Retinal pigment epithelial cell (primary cell): ENCODE data around the gene TSHZ3.

Source experiments
- DNase-seq: peaks from one replicate; pipeline ENCODE4 v3.0.0-alpha.2; 2010; ENCODE audit warnings: low read depth
- H3K4me3 ChIP-seq: 2 replicates; pipeline ENCODE4 v1.5.1; 2011; ENCODE audit warnings: mild to moderate bottlenecking, low read length, control low read depth, moderate library complexity
- TF ChIP-seq, protein P1 (sequence below): conservative IDR thresholded peaks from 2 replicates; pipeline ENCODE4 v1.5.1; 2011; ENCODE audit warnings: low read depth, low read length, control low read depth, inconsistent platforms

Gene TSHZ3

DNA sequence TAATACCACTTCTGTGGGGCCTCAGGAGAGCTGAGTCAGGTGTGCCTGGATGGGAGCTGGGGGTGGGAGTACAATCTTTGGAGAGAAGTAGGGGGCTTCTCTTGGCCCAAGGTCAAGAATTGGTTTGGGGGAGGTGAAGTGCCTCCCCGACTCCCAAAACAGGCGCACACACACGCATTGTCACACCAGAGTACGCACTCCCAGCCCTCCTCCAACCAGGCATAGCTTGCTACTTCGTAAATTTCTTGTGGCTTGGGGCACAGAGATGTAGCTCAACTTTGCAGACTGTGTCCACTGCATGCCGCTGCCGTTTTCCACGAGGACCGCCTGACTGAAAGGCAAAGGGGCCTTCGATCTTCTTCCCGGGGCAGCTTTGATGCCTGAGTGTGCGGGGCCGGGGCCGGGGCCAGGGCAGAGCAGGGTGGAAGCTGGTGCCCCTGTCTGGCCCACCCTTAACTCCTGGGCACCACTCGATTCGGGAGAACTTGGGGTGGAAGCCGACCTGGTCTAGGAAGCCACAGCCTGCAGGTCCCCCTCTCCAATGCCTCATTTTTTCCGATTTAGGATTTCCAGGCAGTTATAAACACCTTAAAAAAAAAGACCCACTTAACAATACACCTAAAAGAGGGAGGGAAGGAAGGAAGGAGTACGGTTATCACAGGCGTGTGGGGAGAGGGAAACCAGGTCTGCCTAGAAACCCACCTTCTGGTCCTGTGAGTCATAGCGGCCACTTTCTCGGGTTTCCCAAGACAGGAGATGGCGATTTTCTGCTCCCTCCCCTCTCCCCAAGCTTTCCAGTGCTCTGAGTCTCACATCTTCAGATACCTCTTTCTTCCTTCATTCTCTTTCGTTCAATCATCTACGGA lies 5.8 kb upstream of the TSHZ3 start:
- DNase-seq = no peak
- no peak overlapping the region for H3K4me3 ChIP-seq
- TF ChIP-seq, protein P1, sequence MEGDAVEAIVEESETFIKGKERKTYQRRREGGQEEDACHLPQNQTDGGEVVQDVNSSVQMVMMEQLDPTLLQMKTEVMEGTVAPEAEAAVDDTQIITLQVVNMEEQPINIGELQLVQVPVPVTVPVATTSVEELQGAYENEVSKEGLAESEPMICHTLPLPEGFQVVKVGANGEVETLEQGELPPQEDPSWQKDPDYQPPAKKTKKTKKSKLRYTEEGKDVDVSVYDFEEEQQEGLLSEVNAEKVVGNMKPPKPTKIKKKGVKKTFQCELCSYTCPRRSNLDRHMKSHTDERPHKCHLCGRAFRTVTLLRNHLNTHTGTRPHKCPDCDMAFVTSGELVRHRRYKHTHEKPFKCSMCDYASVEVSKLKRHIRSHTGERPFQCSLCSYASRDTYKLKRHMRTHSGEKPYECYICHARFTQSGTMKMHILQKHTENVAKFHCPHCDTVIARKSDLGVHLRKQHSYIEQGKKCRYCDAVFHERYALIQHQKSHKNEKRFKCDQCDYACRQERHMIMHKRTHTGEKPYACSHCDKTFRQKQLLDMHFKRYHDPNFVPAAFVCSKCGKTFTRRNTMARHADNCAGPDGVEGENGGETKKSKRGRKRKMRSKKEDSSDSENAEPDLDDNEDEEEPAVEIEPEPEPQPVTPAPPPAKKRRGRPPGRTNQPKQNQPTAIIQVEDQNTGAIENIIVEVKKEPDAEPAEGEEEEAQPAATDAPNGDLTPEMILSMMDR = no peak

DNA sequence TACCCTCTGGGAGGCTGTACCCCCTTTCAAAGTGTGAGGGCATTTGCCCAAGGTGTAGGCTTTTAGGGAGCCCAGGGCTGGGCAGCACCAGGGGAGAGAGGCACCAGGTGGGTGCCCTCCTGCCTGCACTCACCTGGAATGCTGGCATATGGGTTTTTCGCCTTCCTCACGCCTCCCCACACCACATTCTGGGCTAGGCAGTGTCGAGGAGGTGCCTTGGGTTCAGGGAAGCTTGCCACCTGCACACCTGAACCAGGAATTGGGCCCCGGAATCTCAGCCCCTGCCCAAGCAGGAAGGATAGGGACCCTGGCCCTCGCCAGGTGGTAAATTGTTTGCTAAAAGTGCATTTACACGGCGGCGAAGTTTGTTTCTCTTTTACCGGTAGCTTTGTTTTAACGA lies 5.1 kb upstream of the TSHZ3 start:
- TF ChIP-seq, protein P1 = no peak
- no peak for DNase-seq
- H3K4me3 ChIP-seq = no peak overlapping the region

DNA sequence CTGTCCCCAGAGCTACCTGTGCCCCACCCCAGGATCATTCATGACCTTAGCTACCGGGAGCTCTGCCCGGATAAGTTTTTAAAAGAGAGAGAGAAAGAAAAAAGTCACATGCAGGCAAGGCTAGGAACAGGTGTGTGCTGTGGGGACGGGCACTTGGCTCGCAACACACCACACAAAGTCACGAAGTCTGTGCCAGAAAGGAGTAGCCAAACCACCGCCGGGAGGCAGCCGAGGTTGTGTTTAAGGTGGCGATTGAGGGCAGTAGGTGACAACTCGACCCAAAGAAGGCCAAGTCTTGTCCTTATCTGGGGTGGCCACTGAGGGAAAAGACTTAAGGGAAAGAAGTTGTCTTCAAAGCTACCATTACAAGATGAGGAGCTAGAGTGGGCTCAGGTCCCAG lies 4.6 kb upstream of the TSHZ3 start:
- no peak for DNase-seq
- TF ChIP-seq, protein P1 = no peak
- no peak overlapping the region for H3K4me3 ChIP-seq

DNA sequence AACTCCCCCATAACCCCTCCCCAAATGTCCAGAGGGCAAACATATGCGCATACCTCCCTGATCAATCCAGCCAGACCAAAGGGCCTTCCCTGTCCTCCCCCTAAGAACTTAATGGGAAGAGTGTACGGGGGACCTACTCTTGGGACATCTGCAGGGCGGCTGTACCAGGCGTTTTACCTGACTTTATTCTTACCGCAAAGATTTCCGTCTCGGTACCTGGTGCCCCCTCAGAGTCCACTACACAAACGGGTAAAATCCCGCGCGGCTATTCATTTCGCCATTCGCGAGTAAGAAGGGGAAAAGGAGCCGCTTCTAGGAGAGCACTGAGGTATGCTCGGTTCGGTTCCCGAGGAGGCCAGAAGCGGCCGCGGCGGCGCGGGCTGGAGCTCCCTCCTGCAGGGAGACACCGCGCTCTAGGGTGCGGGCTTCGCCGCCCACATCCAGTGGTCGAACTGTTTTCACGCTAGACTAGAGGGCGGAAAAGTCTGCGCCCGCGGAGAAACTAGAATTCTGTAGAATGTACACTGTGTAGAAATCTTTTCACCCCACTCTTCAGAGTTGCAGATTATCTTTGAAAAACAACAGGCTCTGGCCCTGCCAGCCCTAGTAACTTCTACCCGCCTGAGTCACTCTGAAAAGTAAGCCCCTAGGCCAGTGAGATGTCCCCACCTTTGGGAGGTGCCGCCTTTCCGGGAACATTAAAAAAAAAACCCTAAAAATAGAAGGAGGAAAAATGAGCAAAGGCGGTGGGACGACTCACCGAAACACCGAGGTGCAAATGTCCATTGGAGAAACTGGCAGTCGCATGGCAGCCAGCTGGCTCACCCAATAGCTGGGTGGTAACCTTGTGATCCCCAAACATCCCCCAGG lies 3.8 kb upstream of the TSHZ3 start:
- no peak overlapping the region for H3K4me3 ChIP-seq
- no peak for DNase-seq
- TF ChIP-seq, protein P1 = no peak

DNA sequence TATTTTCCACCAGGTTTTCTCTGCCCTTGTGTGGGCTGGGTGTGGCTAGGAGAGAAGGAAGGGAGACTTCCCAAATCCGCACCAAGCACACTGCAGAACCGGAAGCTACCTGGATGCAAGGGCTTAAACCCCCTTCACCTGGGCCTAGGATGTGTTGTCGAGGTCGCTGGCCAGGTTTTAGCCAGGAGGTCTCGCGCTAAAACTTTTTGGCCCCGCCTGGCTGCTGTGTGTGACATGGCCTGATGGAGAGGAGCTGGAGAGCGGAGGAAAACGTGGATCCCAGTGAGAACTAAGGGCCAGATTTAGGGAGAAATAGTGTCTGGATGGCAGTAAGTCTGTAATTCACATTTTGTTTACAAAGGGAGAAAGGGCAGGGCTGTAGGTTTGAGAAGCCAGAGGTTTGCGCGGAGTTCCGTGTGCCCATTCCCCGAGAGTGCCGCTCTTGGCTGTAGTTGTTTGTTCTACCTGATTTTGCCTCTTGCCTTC lies 3.1 kb upstream of the TSHZ3 start:
- no peak overlapping the region for H3K4me3 ChIP-seq
- TF ChIP-seq, protein P1 = no peak
- no peak for DNase-seq

DNA sequence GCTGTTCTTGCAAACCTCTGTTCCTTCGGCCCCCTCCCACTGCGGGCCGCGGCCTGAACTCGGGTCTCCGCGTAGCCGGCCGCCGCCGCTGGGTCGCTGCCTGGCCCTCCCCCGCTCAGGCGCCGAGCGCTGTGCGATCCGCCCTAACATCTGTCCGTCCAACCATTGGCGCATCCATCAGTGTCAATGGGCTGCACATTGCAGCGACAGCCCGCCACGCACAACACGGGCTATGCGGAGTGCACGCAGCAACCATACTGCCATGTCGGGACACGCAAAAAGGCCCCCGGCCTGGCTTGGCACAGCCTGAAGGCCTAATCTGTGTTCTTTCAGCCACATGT lies 2.6 kb upstream of the TSHZ3 start:
- TF ChIP-seq, protein P1 = no peak
- no peak for DNase-seq

More for the DNA sequence above, 2.6 kb upstream of the TSHZ3 start:
- H3K4me3 ChIP-seq = no peak overlapping the region
